Measurements from ENCODE around the gene COL15A1. TPM values are rescaled to one million over a fixed set of nuclear protein-coding genes. Genes with fewer than 3 reads are reported as not detected.

Gene COL15A1
- total and polyA plus RNA-seq, 2 of the 13 experiments (the other 11 are each of a cell fraction or from before 2014, with no cell fraction given) = not detected

GRCh38 chr9:99021512-99021911, 77.8 kb downstream of the COL15A1 start:
- POLR2A ChIA-PET = no interaction called here
- H3K4me1 ChIP-seq (ENCODE audit: insufficient read depth, low read length) = no peaks in the 10 kb centered on the region
- 0% methylated on average over 3 of the region's 3 CpGs for WGBS (ENCODE audit: low lambda C conversion rate)
- peaks cover 0 to 22% of the 10 kb centered on the region in 2 experiments; a peak in 2 of 5 replicates for H3K27me3 ChIP-seq (ENCODE audit: control insufficient read depth in 1 of 2, insufficient read depth in 2 of 2, low read length in 2 of 2)
- BruUV-seq (replicated peaks) = no TSS peak
- DNase-seq (ENCODE audit: low spot score) (no peak), ATAC-seq (no peak), FAIRE-seq (no peak)
- intact Hi-C loops (cut with micrococcal nuclease; ENCODE audit: unreplicated experiment) (no loop called here), in situ Hi-C loops (cut with HindIII; ENCODE audit: extremely low pct_ligation_motif_present, low pct_unique_long_range_greater_than_20kb) (no loop called here)
- no peaks in the 10 kb centered on the region for H3K9me3 ChIP-seq (ENCODE audit: low read length)
- H3K4me2 ChIP-seq (ENCODE audit: low read depth, low read length) = no peak overlapping the region
- no peaks in the 10 kb centered on the region for H3K79me2 ChIP-seq (ENCODE audit: insufficient read depth, low read length)
- H2AFZ ChIP-seq (ENCODE audit: low read length) = no peak overlapping the region
- TF ChIP-seq ZNF761 (CRISPR knock-in tag; conservative IDR thresholded peaks at IDR 0.05) = no peak
- TF ChIP-seq ZNF317 (CRISPR knock-in tag; IDR thresholded peaks at IDR 0.05) = no peak
- TF ChIP-seq CENPX (CRISPR knock-in tag; IDR thresholded peaks at IDR 0.05) = no peak
- TF ChIP-seq CBX5 (CRISPR knock-in tag; IDR thresholded peaks at IDR 0.05; ENCODE audit: borderline replicate concordance) = no peak
- no peak for TF ChIP-seq TCF7L2 (IDR thresholded peaks at IDR 0.05; ENCODE audit: low read depth, low read length)
- no peak for TF ChIP-seq MLX (CRISPR knock-in tag; IDR thresholded peaks at IDR 0.05)
- TF ChIP-seq HOXA3 (CRISPR knock-in tag; IDR thresholded peaks at IDR 0.05) = no peak
- no peak for TF ChIP-seq ATAD3A (CRISPR knock-in tag; IDR thresholded peaks at IDR 0.05)
- TF ChIP-seq KDM2A (CRISPR knock-in tag; IDR thresholded peaks at IDR 0.05; ENCODE audit: borderline replicate concordance, low read depth) = no peak
- no peak for TF ChIP-seq EEA1 (CRISPR knock-in tag; IDR thresholded peaks at IDR 0.05; ENCODE audit: borderline replicate concordance)
- no peak overlapping the region for H3K27ac ChIP-seq (ENCODE audit: extremely low read length, insufficient read depth, low read length)
- H3K9ac ChIP-seq (ENCODE audit: insufficient read depth, low read depth, low read length) = no peak overlapping the region
- no peaks in the 10 kb centered on the region for H3K36me3 ChIP-seq (replicated peaks in 1 of 2; ENCODE audit: control insufficient read depth in 1 of 2, insufficient read depth in 2 of 2, low read length in 2 of 2)
- H4K20me1 ChIP-seq (ENCODE audit: insufficient read depth, low read length) = no peaks in the 10 kb centered on the region
- CTCF ChIA-PET (ENCODE audit: low intra/inter-chr PET ratio, low total read pairs) = no interaction called here
- no peak overlapping the region for H3K4me3 ChIP-seq (replicated peaks in 1 of 3; ENCODE audit: insufficient read depth in 1 of 3, low read depth in 2 of 3, low read length in 3 of 3)

GRCh38 chr9:99023231-99023630, 79.5 kb downstream of the COL15A1 start:
- H3K27ac ChIP-seq (ENCODE audit: extremely low read length, insufficient read depth, low read length) = no peak overlapping the region
- FAIRE-seq (no peak), DNase-seq (ENCODE audit: low spot score) (no peak), ATAC-seq (no peak)
- no peaks in the 10 kb centered on the region for H3K79me2 ChIP-seq (ENCODE audit: insufficient read depth, low read length)
- no peaks in the 10 kb centered on the region for H3K4me1 ChIP-seq (ENCODE audit: insufficient read depth, low read length)
- no peak overlapping the region for H3K4me3 ChIP-seq (replicated peaks in 1 of 3; ENCODE audit: insufficient read depth in 1 of 3, low read depth in 2 of 3, low read length in 3 of 3)
- H3K4me2 ChIP-seq (ENCODE audit: low read depth, low read length) = no peak overlapping the region
- H3K9me3 ChIP-seq (ENCODE audit: low read length) = no peaks in the 10 kb centered on the region
- CTCF ChIA-PET (ENCODE audit: low intra/inter-chr PET ratio, low total read pairs) = no interaction called here
- POLR2A ChIA-PET = no interaction called here
- intact Hi-C loops (cut with micrococcal nuclease; ENCODE audit: unreplicated experiment) (no loop called here), in situ Hi-C loops (cut with HindIII; ENCODE audit: extremely low pct_ligation_motif_present, low pct_unique_long_range_greater_than_20kb) (no loop called here)
- no peak overlapping the region for H3K9ac ChIP-seq (ENCODE audit: insufficient read depth, low read depth, low read length)
- no peak overlapping the region for H2AFZ ChIP-seq (ENCODE audit: low read length)
- H4K20me1 ChIP-seq (ENCODE audit: insufficient read depth, low read length) = no peaks in the 10 kb centered on the region
- peaks cover 0 to 16% of the 10 kb centered on the region in 2 experiments; a peak in 2 of 5 replicates for H3K27me3 ChIP-seq (ENCODE audit: control insufficient read depth in 1 of 2, insufficient read depth in 2 of 2, low read length in 2 of 2)
- no TSS peak for BruUV-seq (replicated peaks)
- H3K36me3 ChIP-seq (replicated peaks in 1 of 2; ENCODE audit: control insufficient read depth in 1 of 2, insufficient read depth in 2 of 2, low read length in 2 of 2) = no peaks in the 10 kb centered on the region
- 31% methylated on average over 8 of the region's 8 CpGs for WGBS (ENCODE audit: low lambda C conversion rate)
- TF ChIP-seq FOXM1 (CRISPR knock-in tag; IDR thresholded peaks at IDR 0.05) (no peak), MEIS1 (CRISPR knock-in tag; IDR thresholded peaks at IDR 0.05; ENCODE audit: borderline replicate concordance) (no peak), PRPF4 (IDR thresholded peaks at IDR 0.05; ENCODE audit: low read depth, low read length, poor library complexity, severe bottlenecking) (no peak), NFIB (CRISPR knock-in tag; IDR thresholded peaks at IDR 0.05; ENCODE audit: borderline replicate concordance) (no peak), ZNF441 (CRISPR knock-in tag; IDR thresholded peaks at IDR 0.05; ENCODE audit: borderline replicate concordance) (no peak), RFXANK (CRISPR knock-in tag; IDR thresholded peaks at IDR 0.05) (no peak), CBX5 (CRISPR knock-in tag; IDR thresholded peaks at IDR 0.05; ENCODE audit: borderline replicate concordance) (no peak), ZFP82 (CRISPR knock-in tag; IDR thresholded peaks at IDR 0.05; ENCODE audit: borderline replicate concordance) (no peak), ZNF274 (CRISPR knock-in tag; IDR thresholded peaks at IDR 0.05) (no peak), ZNF691 (CRISPR knock-in tag; IDR thresholded peaks at IDR 0.05; ENCODE audit: borderline replicate concordance, low read depth) (no peak), PHF5A (CRISPR knock-in tag; IDR thresholded peaks at IDR 0.05; ENCODE audit: low read depth, unreplicated experiment) (no peak), BCL6 (CRISPR knock-in tag; IDR thresholded peaks at IDR 0.05) (no peak), ISL2 (CRISPR knock-in tag; IDR thresholded peaks at IDR 0.05) (no peak)
